Measurements from ENCODE around the gene INPP5D. TPM values are rescaled to one million over a fixed set of nuclear protein-coding genes. Genes with fewer than 3 reads are reported as not detected.

INPP5D gene
- total RNA-seq, 4 donors from 2014 or later = 26.6 to 40.6 (median 27.0) TPM

GRCh38 chr2:233105930-233106329, 45.8 kb downstream of the INPP5D start:
- no peak for TF ChIP-seq CTCF (IDR thresholded peaks at IDR 0.05; ENCODE audit: low read depth)

GRCh38 chr2:233107011-233107410, 46.9 kb downstream of the INPP5D start:
- TF ChIP-seq CTCF (IDR thresholded peaks at IDR 0.05; ENCODE audit: low read depth) = no peak

GRCh38 chr2:233107831-233108300, 47.7 kb downstream of the INPP5D start:
- TF ChIP-seq CTCF (IDR thresholded peaks at IDR 0.05; ENCODE audit: low read depth) = no peak

- no peak for TF ChIP-seq CTCF (IDR thresholded peaks at IDR 0.05; ENCODE audit: low read depth)
Observed at GRCh38 chr2:233108611-233109490, 48.7 kb downstream of the INPP5D start.

- TF ChIP-seq CTCF (IDR thresholded peaks at IDR 0.05; ENCODE audit: low read depth) = no peak
Observed at GRCh38 chr2:233111427-233111826, 51.3 kb downstream of the INPP5D start.

GRCh38 chr2:233112329-233112728, 52.2 kb downstream of the INPP5D start:
- no peak for TF ChIP-seq CTCF (IDR thresholded peaks at IDR 0.05; ENCODE audit: low read depth)

GRCh38 chr2:233112776-233113452, 52.8 kb downstream of the INPP5D start:
- no peak for TF ChIP-seq CTCF (IDR thresholded peaks at IDR 0.05; ENCODE audit: low read depth)
